Epithelial cell of proximal tubule (primary cell): Measurements from ENCODE around the gene LAMTOR4. TPM values are rescaled to one million over a fixed set of nuclear protein-coding genes. Genes with fewer than 3 reads are reported as not detected.
"Not testable (repeated sequence)": the region's sequence is repeated elsewhere in the genome, so short reads cannot be mapped to it uniquely, and the experiment has no call there.

Experiments used
- DNase-seq: peaks from one replicate; pipeline ENCODE4 v3.0.0-alpha.2; 2011; ENCODE audit warnings: low read depth
- H3K4me3 ChIP-seq: 2 replicates; pipeline ENCODE4 v1.5.1; 2011; ENCODE audit warnings: low read depth, mild to moderate bottlenecking, low read length
- total RNA-seq: library from RNA; depleted of rRNA; stranded (reverse); fragments of >200 nt; gene quantifications from 2 replicates; pipeline ENCODE4 v1.2.3, GENCODE V29; 2015
- TF ChIP-seq, protein P1 (sequence below): conservative IDR thresholded peaks from 2 replicates; pipeline ENCODE4 v1.5.1; 2012; ENCODE audit warnings: low read depth, mild to moderate bottlenecking, low read length

The LAMTOR4 gene
- total RNA-seq, 1 donor from 2014 or later = 201 TPM

DNA sequence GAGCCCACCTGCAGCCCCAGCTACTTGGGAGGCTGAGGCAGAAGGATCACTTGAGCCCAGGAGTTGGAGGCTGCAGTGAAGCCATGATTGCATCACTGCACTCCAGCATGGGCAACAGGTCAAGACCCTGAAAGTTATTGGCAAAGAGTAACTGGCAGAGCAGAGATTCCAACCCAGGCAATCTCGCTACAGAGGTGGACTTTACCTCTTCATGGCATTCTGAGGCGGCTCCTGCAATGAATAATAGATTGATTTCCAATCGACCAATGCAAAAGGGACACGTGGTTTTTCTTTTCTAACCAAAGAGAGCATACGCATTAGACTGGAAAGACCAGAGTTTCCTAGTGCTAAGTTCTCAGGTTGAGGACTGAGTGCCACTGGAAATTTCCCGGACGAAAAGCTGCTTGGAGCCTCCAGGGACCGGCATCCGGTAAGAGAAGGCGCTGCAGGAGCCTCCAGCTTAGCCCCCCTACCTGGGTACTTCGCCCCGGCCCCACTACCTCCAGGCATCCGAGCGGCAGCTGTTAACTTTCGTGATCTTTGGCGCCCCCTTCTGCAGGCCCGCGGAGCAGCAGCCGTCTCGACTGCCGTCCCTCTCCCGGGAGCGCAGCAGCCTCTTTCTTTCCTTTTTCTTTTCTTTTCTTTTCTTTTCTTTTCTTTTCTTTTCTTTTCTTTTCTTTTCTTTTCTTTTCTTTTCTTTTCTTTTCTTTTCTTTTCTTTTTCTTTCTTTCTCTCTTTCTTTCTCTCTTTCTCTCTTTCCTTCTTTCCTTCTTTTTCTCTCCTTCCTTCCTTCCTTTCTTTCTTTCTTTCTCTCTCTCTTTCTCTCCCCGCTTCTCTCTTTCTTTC is 17.9 kb upstream of the LAMTOR4 start:
- H3K4me3 ChIP-seq = peak overlapping the region; percentile 43
- TF ChIP-seq, protein P1, sequence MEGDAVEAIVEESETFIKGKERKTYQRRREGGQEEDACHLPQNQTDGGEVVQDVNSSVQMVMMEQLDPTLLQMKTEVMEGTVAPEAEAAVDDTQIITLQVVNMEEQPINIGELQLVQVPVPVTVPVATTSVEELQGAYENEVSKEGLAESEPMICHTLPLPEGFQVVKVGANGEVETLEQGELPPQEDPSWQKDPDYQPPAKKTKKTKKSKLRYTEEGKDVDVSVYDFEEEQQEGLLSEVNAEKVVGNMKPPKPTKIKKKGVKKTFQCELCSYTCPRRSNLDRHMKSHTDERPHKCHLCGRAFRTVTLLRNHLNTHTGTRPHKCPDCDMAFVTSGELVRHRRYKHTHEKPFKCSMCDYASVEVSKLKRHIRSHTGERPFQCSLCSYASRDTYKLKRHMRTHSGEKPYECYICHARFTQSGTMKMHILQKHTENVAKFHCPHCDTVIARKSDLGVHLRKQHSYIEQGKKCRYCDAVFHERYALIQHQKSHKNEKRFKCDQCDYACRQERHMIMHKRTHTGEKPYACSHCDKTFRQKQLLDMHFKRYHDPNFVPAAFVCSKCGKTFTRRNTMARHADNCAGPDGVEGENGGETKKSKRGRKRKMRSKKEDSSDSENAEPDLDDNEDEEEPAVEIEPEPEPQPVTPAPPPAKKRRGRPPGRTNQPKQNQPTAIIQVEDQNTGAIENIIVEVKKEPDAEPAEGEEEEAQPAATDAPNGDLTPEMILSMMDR = peak; percentile 68
- DNase-seq = no peak

DNA sequence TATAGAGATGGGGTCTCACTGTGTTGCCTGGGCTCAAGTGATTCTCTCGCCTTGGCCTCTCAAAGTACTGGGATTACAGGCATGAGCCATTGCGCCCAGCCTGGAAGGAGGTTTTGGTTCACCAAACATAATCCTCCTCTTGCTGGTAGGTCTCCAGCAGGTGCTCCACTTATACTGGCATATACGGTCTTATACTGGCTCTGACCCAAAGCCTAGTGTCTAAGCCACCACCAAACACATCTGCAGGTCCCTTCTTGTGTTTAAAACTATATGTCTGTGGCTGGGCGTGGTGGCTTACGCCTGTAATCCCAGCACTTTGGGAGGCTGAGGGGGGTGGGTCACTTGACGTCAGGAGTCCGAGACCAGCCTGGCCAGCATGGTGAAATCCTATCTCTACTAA is 16.6 kb upstream of the LAMTOR4 start:
- TF ChIP-seq, protein P1 = no peak
- no peak overlapping the region for H3K4me3 ChIP-seq
- no peak for DNase-seq

DNA sequence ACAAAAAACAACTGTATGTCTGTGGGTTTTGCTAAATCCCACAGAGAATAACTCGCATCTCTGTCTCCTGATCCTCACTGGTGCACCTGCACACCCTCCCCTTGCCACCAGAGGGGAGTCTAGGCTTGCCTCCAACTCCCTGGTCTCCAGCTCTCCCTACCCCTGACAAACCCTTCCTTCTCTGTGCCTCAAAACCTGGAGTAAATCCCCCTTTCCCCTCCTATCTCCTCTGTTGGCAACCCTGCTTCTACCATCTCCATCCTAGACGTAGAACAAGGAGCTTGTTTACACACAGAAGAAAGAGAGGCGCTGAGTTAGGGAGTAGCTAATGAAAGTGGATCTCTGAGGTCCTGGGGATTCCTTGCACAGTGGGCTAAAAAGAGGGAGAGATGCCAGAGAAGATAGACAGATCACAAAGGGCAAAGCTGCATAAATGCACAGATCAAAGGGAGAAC is 16.0 kb upstream of the LAMTOR4 start:
- DNase-seq = no peak
- TF ChIP-seq, protein P1 = peak; percentile 97
- no peak overlapping the region for H3K4me3 ChIP-seq

DNA sequence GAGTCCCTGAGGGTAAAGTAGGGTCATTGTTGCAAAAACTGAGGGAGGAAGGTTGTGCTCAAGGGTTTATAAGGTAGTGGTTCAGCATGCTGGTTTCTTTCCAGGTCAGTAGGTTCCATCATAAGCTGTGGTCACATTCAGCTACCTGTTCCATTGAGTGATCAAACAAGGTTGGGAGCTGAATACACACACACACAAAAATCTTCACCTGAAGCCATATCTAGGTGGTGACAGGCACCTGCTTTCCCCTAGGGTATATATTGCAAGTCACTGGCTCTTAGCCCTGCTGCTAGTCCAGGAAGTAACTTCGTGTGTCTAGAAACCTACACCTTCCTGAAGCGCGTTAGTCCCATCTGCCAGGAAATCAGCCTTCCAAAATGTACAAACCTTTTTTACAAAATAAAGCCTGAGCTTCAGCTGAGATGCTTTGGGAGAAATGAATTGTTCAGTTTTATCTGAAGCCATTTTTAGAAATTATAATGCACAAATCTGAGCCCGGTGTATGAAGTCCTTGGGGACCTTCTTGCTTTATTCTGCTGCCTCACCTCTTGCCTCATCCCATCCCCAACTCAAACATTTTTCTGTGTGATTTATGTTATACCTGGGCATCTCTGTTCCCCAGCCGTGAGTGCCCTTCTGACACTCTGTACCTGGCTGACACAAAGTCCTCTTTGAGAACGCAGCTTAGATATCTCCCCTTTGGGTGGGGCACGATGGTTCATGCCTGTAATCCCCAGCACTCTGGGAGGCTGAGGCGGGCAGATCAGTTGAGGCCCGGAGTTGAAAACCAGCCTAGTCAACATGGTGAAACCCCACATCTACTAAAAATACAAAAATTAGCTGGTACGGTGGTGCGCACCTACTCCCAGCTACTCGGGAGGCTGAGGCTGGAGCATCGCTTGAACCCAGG is 10.6 kb upstream of the LAMTOR4 start:
- no peak for DNase-seq
- TF ChIP-seq, protein P1 = no peak
- no peak overlapping the region for H3K4me3 ChIP-seq

- DNase-seq = no peak
- no peak overlapping the region for H3K4me3 ChIP-seq
- TF ChIP-seq, protein P1 = no peak
These were observed 7.2 kb upstream of the LAMTOR4 start for GRCh38 chr7:100141555-100141949.

DNA sequence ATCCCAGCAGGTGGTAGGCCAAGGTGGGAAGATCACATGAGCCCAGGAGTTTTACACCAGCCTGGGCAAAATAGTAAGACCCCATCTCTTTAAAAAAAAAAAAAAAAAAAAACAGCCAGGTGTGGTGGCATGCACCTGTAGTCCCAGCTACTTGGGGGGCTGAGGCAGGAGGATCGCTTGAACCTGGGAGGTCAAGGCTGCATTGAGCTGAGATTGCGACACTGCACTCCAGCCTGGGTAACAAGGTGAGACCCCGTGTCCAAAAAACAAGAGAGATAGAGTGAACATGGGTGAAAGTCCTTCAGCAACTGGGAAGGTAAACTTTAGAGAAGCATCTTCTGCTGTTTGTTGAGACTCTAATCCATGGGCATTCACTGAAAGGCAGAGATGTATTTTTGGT is 6.3 kb upstream of the LAMTOR4 start:
- TF ChIP-seq, protein P1 = no peak

GRCh38 chr7:100146350-100146749 is 2.4 kb upstream of the LAMTOR4 start:
- not testable (repeated sequence) for H3K4me3 ChIP-seq

More for the DNA sequence above, 6.3 kb upstream of the LAMTOR4 start:
- no peak for DNase-seq
- no peak overlapping the region for H3K4me3 ChIP-seq

More at GRCh38 chr7:100146350-100146749, 2.4 kb upstream of the LAMTOR4 start:
- DNase-seq = not testable (repeated sequence)
